Measurements from ENCODE around the gene WDR20.
A peak's percentile ranks its signal among the peaks of the same experiment; 100 is the strongest.
"Not testable (repeated sequence)": the region's sequence is repeated elsewhere in the genome, so short reads cannot be mapped to it uniquely, and the experiment has no call there.

WDR20 gene

DNA sequence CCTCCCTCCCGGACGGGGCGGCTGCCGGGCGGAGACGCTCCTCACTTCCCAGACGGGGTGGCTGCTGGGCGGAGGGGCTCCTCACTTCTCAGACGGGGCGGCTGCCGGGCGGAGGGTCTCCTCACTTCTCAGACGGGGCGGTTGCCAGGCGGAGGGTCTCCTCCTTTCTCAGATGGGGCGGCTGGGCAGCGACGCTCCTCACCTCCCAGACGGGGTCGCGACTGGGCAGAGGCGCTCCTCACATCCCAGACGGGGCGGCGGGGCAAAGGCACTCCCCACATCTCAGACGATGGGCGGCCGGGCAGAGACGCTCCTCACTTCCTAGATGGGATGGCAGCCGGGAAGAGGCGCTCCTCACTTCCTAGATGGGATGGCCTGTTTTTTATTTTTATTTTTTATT lies 33.0 kb downstream of the WDR20 start:
- DNase-seq: not testable (repeated sequence)

DNA sequence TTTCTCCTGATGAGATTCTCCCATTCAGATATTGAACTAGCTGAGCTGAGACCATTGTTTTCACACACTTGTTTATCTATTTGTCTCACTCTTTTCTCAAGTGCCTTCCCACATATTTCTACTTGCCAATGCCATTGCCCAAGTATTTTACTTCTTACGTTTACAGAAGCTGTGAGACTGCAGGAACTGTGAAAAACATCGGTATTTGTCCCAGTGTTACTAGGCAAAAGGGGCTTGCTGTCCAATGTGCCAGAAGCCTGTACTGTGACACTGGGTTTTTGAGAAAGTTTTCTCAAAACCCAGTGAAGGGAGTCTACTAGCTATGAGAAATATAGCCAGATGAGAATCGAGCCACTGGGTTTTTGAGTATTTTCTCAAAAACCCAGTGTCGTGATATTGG lies 37.5 kb downstream of the WDR20 start:
- DNase-seq: no peak

DNA sequence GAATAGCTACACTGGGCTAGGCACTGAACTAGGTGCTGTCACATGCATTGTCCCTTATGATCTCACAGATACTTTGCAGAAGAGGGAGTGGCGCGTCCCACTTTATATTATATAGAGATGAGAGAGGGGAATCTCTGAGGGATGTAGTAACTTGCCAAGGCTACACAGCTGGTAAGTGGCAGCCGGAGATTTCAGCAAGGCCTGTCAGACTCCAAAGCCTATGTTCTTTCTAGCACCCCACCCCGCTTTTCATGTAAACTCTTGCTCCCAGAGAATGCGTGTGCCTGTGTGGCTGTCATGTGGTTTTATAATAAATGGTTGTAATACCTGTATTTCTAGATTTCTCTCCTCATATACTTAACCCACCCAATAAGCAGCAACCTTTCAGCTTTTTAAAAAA lies 39.1 kb downstream of the WDR20 start:
- DNase-seq: no peak

DNA sequence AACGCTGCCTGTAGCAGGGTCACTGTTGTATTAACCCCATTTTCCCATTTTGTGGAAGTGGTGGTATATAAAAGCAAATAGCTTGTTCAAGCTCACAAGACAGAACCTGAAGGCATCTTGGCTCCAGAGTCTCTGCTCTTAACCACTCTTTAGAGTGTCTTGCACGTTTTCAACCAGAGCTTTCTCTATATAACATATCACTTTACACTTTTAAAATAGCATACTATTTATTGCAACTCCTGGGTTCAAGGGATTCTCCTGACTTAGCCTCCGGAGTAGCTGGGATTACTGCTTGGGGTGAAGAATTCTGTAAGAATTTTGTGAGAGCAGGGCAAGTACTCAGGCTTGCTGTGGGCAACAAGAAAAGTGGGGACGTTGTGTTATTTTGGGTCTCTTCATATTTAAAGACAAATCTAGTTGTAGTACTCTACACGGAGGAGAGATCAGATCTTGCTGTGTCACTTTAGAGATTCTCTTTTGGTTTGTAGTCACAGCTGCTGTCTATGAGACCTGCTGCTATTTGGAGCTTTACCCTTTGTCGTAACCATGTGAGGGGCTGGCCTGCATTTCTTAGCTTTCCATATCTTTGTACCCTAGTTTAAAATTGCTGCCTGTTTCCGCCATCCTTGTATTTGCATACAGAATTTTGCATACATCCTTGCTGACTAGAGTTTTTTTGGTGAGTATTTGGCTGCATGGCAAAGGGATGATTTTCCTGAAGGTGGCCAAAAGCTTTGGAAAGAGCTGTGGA lies 40.7 kb downstream of the WDR20 start:
- DNase-seq: no peak

DNA sequence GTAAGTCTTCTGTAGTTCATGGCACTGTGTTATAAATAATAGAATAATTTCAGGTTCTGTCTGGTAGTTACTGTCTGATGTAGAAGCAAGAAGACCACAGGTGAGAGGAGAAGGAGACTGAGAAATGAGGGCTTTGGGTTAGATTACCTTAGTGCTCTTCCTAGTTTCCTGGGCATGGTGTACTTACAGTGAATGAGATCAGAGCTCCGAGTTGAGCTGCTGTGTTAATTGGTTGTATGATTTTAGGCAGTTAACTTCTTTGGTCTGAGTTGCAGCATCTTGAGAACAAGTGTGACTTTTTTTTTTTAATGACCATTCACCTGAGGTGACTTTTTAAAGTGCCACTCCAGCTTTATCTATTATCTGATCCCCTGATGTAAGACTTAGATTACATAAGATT lies 41.5 kb downstream of the WDR20 start:
- no peak for DNase-seq

DNA sequence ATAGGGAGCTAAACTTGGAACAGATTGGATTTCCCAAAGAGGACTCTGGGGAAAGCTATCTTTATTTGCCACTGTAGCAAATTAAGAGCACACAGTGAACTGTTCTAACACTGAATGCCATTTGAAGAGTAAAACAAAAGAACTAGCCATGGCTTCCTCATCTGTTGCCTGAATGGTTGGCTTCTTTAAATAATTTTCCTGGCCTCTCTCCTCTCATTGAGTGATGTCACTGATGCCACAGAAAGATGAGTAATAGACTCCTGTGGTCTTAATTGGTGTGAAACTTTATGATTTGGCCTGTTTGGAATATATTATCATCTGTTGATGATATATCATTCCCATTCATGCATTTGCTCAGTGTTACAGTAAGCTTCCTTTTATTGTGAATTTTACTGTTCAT lies 42.5 kb downstream of the WDR20 start:
- DNase-seq: no peak

DNA sequence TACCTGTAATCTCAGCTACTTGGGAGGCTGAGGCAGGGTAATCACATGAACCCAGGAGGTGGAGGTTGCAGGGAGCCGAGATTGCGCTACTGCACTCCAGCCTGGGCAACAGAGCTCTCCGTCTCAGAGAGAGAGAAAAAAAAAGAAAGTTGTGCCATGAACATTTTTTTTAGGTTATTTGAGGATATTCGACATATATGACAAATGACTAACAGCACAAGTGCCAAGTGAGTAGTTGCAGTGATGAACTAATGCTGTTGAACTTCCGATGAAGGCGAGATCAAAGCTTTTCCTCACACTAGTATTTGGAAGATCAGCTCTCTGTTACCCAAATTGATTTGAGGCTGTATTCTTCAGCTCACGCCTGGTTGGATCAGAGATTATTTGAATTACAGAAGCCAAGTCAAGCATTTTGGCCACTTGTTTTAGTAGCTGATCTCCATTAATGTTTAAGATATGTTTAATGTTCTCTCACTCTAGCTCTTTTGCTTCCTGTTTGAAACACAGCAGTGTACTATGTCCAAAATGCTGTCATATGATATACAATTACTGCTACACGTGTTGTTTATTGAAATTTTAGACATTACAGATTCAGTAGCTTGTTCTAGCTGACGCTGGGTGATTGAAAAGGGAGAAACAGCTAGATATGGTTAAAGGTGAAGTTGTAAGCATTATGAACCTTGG lies 43.4 kb downstream of the WDR20 start:
- DNase-seq: no peak

DNA sequence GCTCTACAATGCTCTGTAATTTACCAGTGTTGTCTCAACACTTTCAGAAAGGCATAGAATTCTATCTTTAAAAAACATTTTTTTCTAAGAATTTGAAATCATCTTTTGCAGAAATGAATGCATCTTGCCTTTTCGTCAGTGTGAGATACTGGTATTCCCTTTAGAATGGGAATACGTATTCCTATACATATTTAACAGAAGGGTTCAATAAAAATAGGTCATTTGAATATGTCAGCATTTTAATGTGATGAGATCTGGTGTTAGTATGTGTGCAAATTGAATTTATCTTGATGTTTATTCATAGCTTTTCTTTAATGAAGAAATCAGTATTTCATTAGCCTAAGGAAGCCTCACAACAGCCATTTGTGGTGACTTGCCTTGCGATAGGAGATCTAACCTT lies 44.2 kb downstream of the WDR20 start:
- no peak for DNase-seq

DNA sequence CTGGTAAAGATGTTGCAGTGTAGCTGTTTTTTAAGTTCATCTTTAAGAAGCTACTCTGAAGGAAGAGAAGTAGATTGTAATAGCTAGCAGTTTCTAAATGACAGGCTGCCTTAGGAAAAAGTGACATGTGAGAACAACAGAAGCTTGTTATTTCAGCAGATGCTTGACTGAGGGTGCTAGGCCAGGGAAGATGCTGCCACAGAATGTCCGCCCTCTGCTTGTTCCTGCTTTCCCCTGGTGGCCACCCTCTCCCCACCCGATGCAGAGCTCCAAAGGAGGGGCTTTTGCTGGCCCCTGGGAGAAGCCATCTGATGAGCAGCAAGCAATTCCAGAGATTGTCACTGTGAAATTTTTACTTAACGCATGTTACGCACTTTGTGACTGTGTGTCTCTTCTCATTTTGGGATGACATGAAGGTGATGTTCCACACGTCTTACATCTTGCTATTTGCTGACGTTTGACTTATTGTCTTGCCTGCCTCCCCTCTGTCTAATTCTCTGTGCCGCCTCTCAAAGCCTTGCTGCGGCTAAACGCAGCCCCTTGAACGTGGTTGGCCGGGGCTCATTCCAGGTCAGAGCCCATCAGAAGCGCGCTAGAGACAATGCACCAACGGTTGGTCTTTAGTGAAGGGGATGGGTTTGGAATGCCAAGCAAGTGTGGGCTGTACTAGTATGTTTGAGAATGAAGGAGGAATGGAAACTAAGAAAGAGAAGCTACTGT lies 44.8 kb downstream of the WDR20 start:
- peak; percentile 20 for DNase-seq

DNA sequence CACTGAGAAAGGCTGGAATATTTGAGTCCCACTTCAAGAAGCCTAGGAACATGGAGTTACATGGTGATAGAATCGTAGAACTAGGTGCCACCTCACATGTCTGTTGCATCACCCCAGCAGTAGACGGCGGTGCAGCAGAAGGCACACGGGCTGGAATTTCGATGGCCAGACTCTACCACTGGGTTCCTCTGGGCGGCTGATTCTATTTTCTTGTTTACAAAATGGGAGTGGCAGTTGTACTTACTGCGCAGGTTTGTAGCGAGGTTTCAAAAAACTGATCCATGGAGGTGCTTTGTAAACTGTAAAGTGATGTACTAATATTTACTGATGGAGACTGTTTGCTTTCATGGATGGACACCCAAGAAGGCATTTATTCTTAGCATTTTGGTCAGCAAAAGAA lies 45.7 kb downstream of the WDR20 start:
- no peak for DNase-seq

DNA sequence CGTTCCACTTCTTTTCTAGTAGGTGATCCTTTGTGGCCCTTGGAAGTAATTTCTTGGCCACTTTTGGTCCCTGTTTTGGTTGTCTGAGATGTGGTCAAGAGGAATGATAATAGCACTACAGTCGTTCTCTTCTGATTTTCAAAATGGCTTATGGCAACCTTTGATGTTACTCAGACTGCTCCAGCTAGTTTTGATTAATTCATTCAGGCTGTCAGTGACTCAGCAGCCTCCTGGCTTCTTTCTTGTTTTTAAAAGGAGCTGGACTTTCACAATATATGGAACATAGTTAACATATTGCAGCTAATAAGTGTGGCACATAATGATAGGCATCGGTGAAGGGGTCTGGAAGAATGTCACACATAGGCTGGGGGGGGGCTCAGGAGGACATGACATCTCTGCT lies 47.3 kb downstream of the WDR20 start:
- no peak for DNase-seq

DNA sequence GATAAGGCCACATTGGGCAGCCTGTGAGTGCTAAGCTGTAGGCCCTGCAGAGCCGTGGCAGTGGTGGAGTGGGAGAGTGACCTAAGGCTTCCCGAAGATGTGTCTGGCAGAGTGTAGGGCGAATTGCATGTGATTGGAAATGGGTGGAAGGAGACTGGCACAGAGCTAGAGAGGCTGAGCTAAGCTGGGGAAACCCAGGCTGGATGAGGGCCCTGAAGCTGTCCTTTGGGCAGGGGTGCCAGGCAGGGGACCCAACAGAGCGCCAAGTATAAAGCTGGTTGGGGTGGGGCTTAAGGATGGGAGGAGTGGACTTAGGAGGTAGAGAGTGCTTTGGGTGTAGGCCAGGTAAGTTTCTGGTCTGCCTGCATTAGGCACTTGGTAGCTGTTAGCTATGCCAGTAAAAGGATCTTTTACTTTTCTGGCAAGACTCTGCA lies 47.9 kb downstream of the WDR20 start:
- no peak for DNase-seq

DNA sequence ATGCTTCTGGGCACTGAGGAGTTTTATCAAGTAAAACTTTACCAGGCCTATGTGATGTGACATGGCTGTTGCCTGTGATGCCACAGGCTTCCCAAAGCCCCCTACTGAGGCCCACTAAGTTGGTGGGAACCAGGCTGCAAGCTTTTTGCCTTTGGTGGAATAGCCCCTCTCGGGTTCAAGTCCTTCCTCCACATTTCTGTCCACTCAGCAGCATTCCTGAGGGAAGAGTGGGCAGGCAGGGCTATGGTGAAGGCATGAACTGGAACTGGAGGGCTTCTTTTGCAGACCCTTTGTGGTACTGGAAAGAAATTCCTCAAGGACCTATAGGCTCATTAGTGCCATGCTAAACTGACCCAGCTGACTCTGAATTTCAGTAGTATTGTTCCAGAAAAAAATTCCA lies 48.5 kb downstream of the WDR20 start:
- no peak for DNase-seq

DNA sequence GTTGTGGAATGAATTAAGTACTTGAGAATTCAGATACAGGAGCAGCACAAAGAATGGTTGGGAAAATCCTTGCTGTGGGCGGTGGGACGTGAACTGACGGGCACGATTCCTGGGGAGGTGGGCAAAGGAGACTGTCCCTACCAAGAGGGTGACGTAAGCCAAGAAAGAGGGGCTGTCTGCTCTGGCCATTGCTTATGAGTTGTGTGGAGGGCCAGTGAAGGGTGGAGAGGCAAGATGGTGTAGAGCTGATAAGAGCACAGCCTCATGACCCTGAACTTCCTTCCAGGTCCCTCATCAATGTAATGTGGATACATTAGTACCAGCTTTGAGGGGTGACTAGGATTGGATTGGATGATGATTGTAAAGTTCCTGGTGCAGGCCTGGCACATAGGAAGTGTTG lies 50.2 kb downstream of the WDR20 start:
- DNase-seq: no peak

DNA sequence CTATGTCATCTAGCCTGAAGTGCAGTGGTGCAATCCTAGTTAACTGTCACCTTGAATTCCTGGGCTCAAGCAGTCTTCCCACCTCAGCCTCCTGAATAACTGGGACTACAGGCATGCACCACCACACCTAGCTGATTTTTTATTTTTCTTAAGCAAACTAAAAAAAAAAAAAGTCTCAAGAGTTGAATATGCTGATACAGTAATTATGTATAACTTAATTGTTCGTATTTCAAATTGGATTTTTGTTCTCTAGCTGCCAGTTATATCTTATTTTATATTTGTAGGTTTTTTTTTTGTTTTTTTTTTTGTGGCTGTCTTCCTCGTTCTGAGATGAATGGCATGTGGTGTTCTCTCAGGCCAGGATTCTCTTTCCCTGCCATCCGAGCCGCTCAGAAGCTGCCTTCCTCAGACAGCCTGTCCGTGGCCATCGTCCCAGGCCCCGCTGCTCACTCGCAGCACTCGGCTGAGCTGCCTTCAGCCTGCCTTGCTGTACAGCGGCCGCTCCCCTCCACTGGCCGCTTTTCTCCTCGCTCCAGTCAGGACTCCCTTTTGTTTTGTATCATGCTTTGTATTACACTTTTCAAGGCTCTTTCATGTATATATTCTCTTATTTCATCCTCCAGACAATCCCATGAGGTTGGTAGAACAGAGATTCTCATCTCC lies 53.3 kb downstream of the WDR20 start:
- no peak for DNase-seq

DNA sequence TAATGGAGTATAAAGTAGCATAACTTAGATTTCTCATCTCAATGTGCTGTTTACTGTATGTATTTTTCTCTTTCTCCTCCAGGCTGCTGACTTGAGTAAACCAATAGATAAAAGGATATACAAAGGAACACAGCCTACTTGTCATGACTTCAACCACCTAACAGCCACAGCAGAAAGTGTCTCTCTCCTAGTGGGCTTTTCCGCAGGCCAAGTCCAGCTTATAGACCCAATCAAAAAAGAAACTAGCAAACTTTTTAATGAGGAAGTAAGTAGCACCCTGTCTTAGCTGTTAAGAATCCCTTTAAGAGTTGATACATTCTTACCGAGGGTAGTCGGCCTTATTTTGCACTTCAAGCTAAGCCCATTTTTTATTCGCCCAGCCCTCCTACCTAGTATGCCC lies 55.2 kb downstream of the WDR20 start:
- DNase-seq: no peak

DNA sequence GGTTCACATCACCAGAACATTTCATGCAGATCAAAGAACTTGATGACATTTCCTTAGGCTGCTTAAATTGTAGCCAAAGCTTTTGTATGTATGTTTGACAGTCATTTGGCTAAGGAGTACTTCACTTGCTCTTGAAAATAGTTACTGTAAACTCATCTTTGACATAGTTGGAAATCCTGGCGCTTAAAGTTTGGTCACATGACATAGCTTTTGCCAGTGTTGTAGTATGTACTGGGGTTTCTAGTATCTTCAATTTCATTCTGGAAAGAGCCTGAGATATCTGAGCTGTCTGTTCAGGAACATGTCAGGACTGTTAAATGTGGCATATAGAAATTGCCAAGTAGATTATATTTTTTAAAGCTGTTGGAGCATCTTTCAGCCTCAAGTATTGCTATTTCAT lies 55.7 kb downstream of the WDR20 start:
- DNase-seq: no peak

DNA sequence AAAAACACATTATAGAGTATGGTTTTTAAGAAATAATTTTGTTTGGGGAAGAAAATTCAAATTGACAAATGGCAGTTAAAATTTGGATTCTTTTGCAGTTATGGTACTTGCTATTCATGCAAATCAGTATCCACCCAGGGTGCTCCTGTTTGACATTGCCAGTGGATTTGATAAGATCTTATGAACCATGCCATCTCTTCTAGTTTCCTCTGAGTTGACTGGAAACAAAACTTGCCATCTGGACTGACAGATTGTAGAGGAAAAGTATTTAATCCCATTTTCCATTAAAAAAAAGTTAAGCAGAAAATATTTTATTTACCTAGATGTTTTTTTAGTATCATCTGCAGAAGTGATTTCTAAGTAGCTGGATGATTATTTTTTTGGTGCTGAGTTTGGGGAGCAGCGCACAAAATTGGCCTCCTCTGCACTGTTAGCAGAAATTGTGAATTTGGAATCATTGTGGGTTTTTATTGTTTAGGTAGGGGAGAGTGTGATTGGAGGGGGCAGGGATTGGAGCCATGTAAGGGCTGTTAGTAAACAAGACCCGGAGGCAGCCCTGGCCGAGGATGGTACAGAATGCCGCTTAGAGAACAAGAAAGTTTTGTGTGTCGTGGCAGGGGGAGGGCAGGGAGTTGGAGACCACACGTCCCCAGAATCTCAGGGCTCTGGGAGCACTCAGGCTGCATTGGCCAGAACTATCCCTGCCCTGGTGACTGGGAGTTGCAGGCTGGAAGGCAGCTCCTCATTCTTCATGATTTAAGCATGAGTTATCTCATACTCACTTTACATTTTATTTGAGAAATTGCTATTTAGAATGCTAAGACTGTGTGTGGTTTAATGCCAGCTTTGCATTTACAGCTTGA lies 56.6 kb downstream of the WDR20 start:
- no peak for DNase-seq

DNA sequence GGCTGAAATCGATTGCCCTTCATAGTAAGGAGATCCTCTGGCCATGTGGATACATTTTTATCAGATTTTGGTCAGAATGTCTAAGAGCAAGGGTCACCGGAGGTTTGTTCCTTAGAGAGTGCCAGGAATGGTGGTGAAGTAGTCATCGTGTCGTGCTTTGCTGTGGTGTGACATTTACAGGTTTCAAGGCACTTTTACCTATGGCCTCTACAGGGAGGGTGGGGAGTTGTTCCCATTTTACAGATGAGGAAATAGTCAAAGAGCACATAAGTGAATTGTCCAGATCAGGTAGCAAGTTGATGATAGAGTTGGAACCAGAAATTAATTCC lies 57.2 kb downstream of the WDR20 start:
- DNase-seq: no peak

DNA sequence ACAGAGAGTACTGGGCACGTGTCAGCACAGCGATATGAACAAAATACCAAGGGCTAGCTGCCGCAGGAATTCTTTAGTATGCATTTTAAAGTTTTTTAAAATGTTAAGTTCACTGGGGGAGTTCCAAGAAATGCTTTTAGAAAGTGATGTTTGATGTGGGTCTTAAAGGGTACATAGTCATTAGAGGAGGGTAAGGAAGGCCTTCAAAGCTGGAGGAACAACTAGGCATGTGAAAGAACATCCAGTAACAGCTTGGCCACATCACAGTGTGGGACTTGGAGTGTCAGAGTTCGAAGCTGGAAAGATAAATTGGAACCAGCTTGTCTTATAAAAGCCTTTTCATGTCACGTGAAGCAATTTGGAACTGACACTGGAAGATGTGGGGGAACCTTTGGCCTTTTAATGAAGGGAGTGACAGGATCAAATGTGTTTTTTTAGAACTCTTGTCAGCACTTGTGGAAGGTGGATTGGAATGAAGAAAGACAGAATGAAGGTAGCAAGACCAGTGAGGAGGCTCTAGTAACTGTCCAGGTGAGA lies 57.7 kb downstream of the WDR20 start:
- DNase-seq: no peak

DNA sequence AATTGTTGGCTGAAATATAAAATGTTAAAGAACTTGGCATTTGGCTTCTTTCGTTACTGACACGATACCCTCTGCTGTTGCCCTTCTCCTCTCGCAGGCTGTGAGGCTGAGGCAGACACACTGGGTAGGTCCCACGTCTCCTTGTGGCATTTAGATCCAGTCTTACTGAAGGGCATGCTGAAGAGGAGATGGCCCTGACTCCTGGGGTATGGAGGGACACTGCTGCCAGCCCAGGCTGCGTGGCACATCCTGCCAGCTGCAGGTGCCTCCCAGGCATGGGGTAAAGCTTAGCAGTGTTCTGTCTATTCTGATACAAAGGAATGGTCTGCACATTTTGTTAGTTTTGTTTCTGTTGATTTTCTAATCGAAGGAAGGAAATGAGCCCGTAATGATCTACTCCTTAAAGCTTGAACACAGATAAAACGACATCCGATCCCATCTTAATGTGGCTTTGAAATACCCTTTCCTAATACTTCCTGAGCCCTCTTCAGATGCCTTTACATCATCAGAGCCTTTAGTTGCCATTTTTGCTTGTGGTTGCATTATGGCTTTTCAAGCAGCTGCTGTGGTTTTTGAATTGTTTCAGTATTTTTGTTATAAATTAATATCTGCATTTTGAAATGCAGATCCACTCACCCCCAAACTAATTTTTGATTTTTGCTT lies 61.1 kb downstream of the WDR20 start:
- no peak for DNase-seq

DNA sequence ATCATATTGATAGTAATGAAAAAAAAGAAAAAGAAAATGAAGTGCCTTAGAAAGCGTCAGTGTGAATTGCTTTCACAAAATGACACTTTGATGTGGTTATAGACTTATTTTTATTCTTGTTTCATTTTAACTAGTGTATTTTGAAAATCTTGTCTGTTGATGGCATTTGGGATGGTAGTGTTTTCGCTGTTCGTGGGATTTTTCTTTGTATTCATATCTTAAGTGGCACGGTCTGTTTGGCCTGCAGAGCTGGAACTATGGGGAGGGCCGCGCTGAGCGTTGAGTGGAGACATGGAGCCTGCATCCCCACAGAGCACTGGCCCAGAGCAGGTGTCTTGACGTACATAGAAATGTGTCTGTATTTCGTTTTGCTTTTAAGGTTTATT lies 61.6 kb downstream of the WDR20 start:
- DNase-seq: no peak

Measured in activated naive CD4-positive, alpha-beta T cell treated with anti-CD3 and anti-CD28 coated beads, Interleukin-2, amount 50 U/mL, for 16 hours (primary cell).